HG03280 (cell line): ENCODE measurements around the gene CST11.

Experiments used
- ATAC-seq: cut with Tn5 transposase; IDR thresholded peaks from one replicate; pipeline ENCODE4 v1.9.1; 2021; ENCODE audit warnings: mild to moderate bottlenecking, moderate library complexity; ENCODE audit not compliant: unreplicated experiment

CST11 gene

GRCh38 chr20:23420943-23421931, 31.4 kb downstream of the CST11 start, which contains the start of gene NAPB:
Gene NAPB (minus strand): TSS chr20:23421488. CDS start chr20:23421402, 86 bp downstream.
- peak; percentile 97 for ATAC-seq

- peak; percentile 32 for ATAC-seq
Measured at GRCh38 chr20:23419995-23420901, 32.4 kb downstream of the CST11 start.

GRCh38 chr20:23419657-23419994, 33.0 kb downstream of the CST11 start:
- no peak for ATAC-seq

- ATAC-seq, result no peak
Measured at GRCh38 chr20:23417861-23418260, 34.8 kb downstream of the CST11 start.

GRCh38 chr20:23415959-23416583, 36.6 kb downstream of the CST11 start:
- ATAC-seq, result no peak

GRCh38 chr20:23415555-23415954, 37.1 kb downstream of the CST11 start:
- no peak for ATAC-seq

- no peak for ATAC-seq
Measured at GRCh38 chr20:23414526-23415188, 38.0 kb downstream of the CST11 start.

GRCh38 chr20:23413862-23414422, 38.7 kb downstream of the CST11 start:
- no peak for ATAC-seq

GRCh38 chr20:23412026-23412425, 40.6 kb downstream of the CST11 start:
- no peak for ATAC-seq

- ATAC-seq, result no peak
Measured at GRCh38 chr20:23410916-23411695, 41.6 kb downstream of the CST11 start.

- ATAC-seq, result no peak
Measured at GRCh38 chr20:23409800-23410199, 42.9 kb downstream of the CST11 start.

- no peak for ATAC-seq
Measured at GRCh38 chr20:23408957-23409356, 43.7 kb downstream of the CST11 start.

GRCh38 chr20:23407781-23408464, 44.8 kb downstream of the CST11 start:
- peak; percentile 94 for ATAC-seq

- no peak for ATAC-seq
Measured at GRCh38 chr20:23406880-23407279, 45.8 kb downstream of the CST11 start.

- no peak for ATAC-seq
Measured at GRCh38 chr20:23404196-23404595, 48.5 kb downstream of the CST11 start.

- no peak for ATAC-seq
Measured at GRCh38 chr20:23403751-23404150, 48.9 kb downstream of the CST11 start.

- no peak for ATAC-seq
Measured at GRCh38 chr20:23401051-23401450, 51.6 kb downstream of the CST11 start.
